Measurements from ENCODE around the gene DSCAM.

GRCh38 chr21:40833184-40833583 is 13.8 kb downstream of the DSCAM start:
- TF ChIP-seq TAF1 (IDR thresholded peaks at IDR 0.05; ENCODE audit: borderline replicate concordance, low read depth, low read length) (no peak), POLR2A (IDR thresholded peaks at IDR 0.05; ENCODE audit: low read depth, low read length) (no peak), POLR2AphosphoS5 (IDR thresholded peaks at IDR 0.05; ENCODE audit: low read depth, low read length) (no peak)
